AG04449 (cell line): ENCODE measurements around the gene IGFBP2.

Experiments
- CTCF ChIA-PET: fragments of 350-600 bp; formaldehyde crosslinking; extraction: SDS; loops from one replicate; lab custom pipeline; 2021; ENCODE audit warnings: antibody characterized with exemption; lab: Yijun Ruan, JAX
- POLR2A ChIA-PET: fragments of 400-600, 350-600 bp; formaldehyde crosslinking; extraction: SDS; loops from one replicate; lab custom pipeline; 2020; ENCODE audit warnings: antibody characterized with exemption, inconsistent platforms; lab: Yijun Ruan, JAX
- DNase-seq: peaks from one replicate; pipeline ENCODE4 v3.0.0-alpha.2; 2010; ENCODE audit warnings: low read depth, low spot score
- H3K4me3 ChIP-seq: 2 replicates; pipeline ENCODE4 v1.5.1; 2011; ENCODE audit warnings: low read depth, mild to moderate bottlenecking, control low read depth, low read length
- CTCF ChIP-seq: IDR thresholded peaks from one replicate; pipeline ENCODE4 v1.5.1; 2011; ENCODE audit warnings: mild to moderate bottlenecking, moderate library complexity, low read length, control low read depth, inconsistent platforms; ENCODE audit not compliant: insufficient read depth; ENCODE audit errors: missing control alignments

Gene IGFBP2

GRCh38 chr2:216673021-216673420 lies 39.8 kb downstream of the IGFBP2 start:
- DNase-seq = no peak
- no peak overlapping the region for H3K4me3 ChIP-seq
- ChIA-PET CTCF (interaction anchor here (1.0 to 36.8 kb wide), 2 partner anchors 9 to 151 kb away, joined by 5 to 1277 read pairs; no protein-coding TSS in a partner anchor), POLR2A (no interaction called here)
- TF ChIP-seq CTCF = no peak

- ChIA-PET CTCF (interaction anchor here (36.8 kb wide), 1 partner anchor 151 kb away, joined by 1277 read pairs; no protein-coding TSS in a partner anchor), POLR2A (no interaction called here)
- no peak overlapping the region for H3K4me3 ChIP-seq
- no peak for TF ChIP-seq CTCF
- DNase-seq = no peak
Measured at GRCh38 chr2:216673609-216674008, 40.4 kb downstream of the IGFBP2 start.

- POLR2A ChIA-PET = no interaction called here
- no peak overlapping the region for H3K4me3 ChIP-seq
- no peak for TF ChIP-seq CTCF
- no peak for DNase-seq
- CTCF ChIA-PET = interaction anchor here (1.0 to 36.8 kb wide), 5 partner anchors 8 to 152 kb away, joined by 3 to 1277 read pairs (median 5); no protein-coding TSS in a partner anchor
Measured at GRCh38 chr2:216674376-216674775, 41.2 kb downstream of the IGFBP2 start.

GRCh38 chr2:216676630-216677029 lies 43.4 kb downstream of the IGFBP2 start:
- DNase-seq = no peak
- ChIA-PET CTCF (interaction anchor here (1.1 to 36.8 kb wide), 3 partner anchors 9 to 490 kb away, joined by 4 to 1277 read pairs (median 6); no protein-coding TSS in a partner anchor), POLR2A (no interaction called here)
- no peak for TF ChIP-seq CTCF
- no peak overlapping the region for H3K4me3 ChIP-seq

- H3K4me3 ChIP-seq = no peak overlapping the region
- TF ChIP-seq CTCF = no peak
- ChIA-PET CTCF (interaction anchor here (1.1 to 36.8 kb wide), 4 partner anchors 10 to 489 kb away, joined by 4 to 1277 read pairs (median 6); no protein-coding TSS in a partner anchor), POLR2A (no interaction called here)
- DNase-seq = no peak
Measured at GRCh38 chr2:216677439-216678097, 44.3 kb downstream of the IGFBP2 start.

GRCh38 chr2:216678098-216678465 lies 44.9 kb downstream of the IGFBP2 start:
- POLR2A ChIA-PET = no interaction called here
- no peak for DNase-seq
- no peak overlapping the region for H3K4me3 ChIP-seq
- CTCF ChIA-PET = interaction anchor here (1.1 to 36.8 kb wide), 3 partner anchors 11 to 488 kb away, joined by 4 to 1277 read pairs (median 7); no protein-coding TSS in a partner anchor
- TF ChIP-seq CTCF = no peak
